Measurements from ENCODE around the gene OR7A5.

GRCh38 chr19:14843578-14843977 lies 8.6 kb upstream of the OR7A5 start:
- no peak for TF ChIP-seq CTCF (IDR thresholded peaks at IDR 0.05)
- no peak for TF ChIP-seq POLR2A (IDR thresholded peaks at IDR 0.05)

Data from Peyer's patch (tissue), 4 donors.